Hepatocyte (in vitro differentiated cells): ENCODE measurements around the gene WDR46. TPM values are rescaled to one million over a fixed set of nuclear protein-coding genes. Genes with fewer than 3 reads are reported as not detected.

Experiments used
- DNase-seq: peaks from one replicate; pipeline ENCODE4 v3.0.0-alpha.2; 2016; ENCODE audit warnings: low spot score
- H2AFZ ChIP-seq: fragments of 200-600 bp; sonication (generic); 2 replicates; pipeline ENCODE4 v1.6.0; 2016; ENCODE audit warnings: antibody characterized with exemption, mild to moderate bottlenecking
- H3K27ac ChIP-seq: fragments of 200-600 bp; sonication (generic); 2 replicates; pipeline ENCODE4 v1.5.1; 2016; ENCODE audit warnings: mild to moderate bottlenecking
- H3K27me3 ChIP-seq: fragments of 200-600 bp; sonication (generic); 2 replicates; pipeline ENCODE4 v1.6.1; 2016
- H3K36me3 ChIP-seq: fragments of 200-600 bp; sonication (generic); replicated peaks from 2 replicates; pipeline ENCODE4 v1.5.1; 2016; ENCODE audit warnings: low read depth; ENCODE audit not compliant: insufficient read depth
- H3K4me1 ChIP-seq: fragments of 200-600 bp; sonication (generic); 2 replicates; pipeline ENCODE4 v1.5.1; 2016; ENCODE audit warnings: mild to moderate bottlenecking, moderate library complexity; ENCODE audit not compliant: insufficient read depth
- H3K4me2 ChIP-seq: fragments of 200-600 bp; sonication (generic); 2 replicates; pipeline ENCODE4 v1.6.0; 2016
- H3K4me3 ChIP-seq: fragments of 200-600 bp; sonication (generic); 2 replicates; pipeline ENCODE4 v1.5.1; 2016; ENCODE audit warnings: mild to moderate bottlenecking
- H3K79me2 ChIP-seq: fragments of 200-600 bp; sonication (generic); 2 replicates; pipeline ENCODE4 v1.6.0; 2017; ENCODE audit warnings: mild to moderate bottlenecking
- H3K9me2 ChIP-seq: fragments of 200-600 bp; sonication (generic); replicated peaks from 2 replicates; pipeline ENCODE4 v1.6.0; 2017; ENCODE audit warnings: mild to moderate bottlenecking; ENCODE audit not compliant: insufficient read depth
- H3K9me3 ChIP-seq: fragments of 200-600 bp; sonication (generic); 2 replicates; pipeline ENCODE4 v1.5.1; 2016; ENCODE audit warnings: low read depth, mild to moderate bottlenecking
- H4K20me1 ChIP-seq: fragments of 200-600 bp; sonication (generic); 2 replicates; pipeline ENCODE4 v1.6.0; 2016; ENCODE audit warnings: mild to moderate bottlenecking; ENCODE audit not compliant: insufficient read depth, poor library complexity, severe bottlenecking
- EZH2 ChIP-seq: fragments of 200-600 bp; sonication (generic); IDR thresholded peaks from 2 replicates; pipeline ENCODE4 v1.6.1; 2016; ENCODE audit warnings: antibody characterized with exemption, mild to moderate bottlenecking, borderline replicate concordance
- EZH2phosphoT487 ChIP-seq: fragments of 200-600 bp; sonication (generic); IDR thresholded peaks from one replicate; pipeline ENCODE4 v1.6.1; 2018; ENCODE audit warnings: antibody characterized with exemption, mild to moderate bottlenecking, low read depth, moderate library complexity; ENCODE audit not compliant: unreplicated experiment, severe bottlenecking
- WGBS: methylation state at CpG from one replicate; pipeline ENCODE4 v1.1.6; 2016; ENCODE audit warnings: low lambda C conversion rate; ENCODE audit errors: missing lambda C conversion rate; 5-methylcytosine and 5-hydroxymethylcytosine counted together
- polyA plus RNA-seq: library from polyadenylated mRNA; unstranded; fragments of >200 nt; fragmentation: Nextera tagmentation; extraction: Ambion mirVana; gene quantifications from 2 replicates; pipeline ENCODE4 v1.2.1, GENCODE V29; 2016
- total RNA-seq: library from RNA; depleted of rRNA; stranded (reverse); fragments of >200 nt; gene quantifications from 2 replicates; pipeline ENCODE4 v1.2.3, GENCODE V29; 2014
- TF ChIP-seq, protein P1 (sequence below): fragments of 200-600 bp; sonication (generic); IDR thresholded peaks from 2 replicates; pipeline ENCODE4 v1.5.1; 2016; ENCODE audit warnings: antibody characterized with exemption, mild to moderate bottlenecking; ENCODE audit not compliant: poor library complexity

The WDR46 gene
- total and polyA plus RNA-seq, 2 experiments from 2014 or later, result 51.1 to 84.2 TPM

DNA sequence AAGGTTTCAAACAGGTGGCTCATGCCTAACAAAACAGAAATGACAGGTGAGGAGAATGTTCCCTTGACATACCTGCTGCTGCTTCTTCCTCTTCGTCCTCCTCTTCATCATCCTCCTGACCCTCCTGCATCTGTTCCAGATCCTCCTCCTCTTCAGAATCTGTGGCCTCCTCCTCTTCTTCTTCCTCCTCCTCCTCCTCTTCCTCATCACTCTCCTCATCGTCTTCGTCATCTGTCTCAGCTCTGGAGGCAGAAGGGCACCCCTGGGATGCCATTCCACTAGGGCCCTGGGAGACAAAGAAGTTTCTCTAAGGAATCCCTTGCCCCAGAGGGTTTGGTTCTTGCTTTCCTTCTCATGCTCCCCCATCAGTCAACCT, 30.9 kb upstream of the WDR46 start:
- Histone ChIP-seq H3K9me2 (no peaks in the 10 kb centered on the region), H3K9me3 (no peaks in the 10 kb centered on the region), H3K4me3 (no peak overlapping the region), H3K36me3 (no peaks in the 10 kb centered on the region), H3K27ac (peak overlapping the region; percentile 54), H3K27me3 (no peaks in the 10 kb centered on the region), H2AFZ (no peak overlapping the region), H3K4me1 (peaks cover 21% of the 10 kb centered on the region), H3K4me2 (no peak overlapping the region), H3K79me2 (peaks cover 34% of the 10 kb centered on the region), H4K20me1 (no peaks in the 10 kb centered on the region)
- DNase-seq, result no peak
- WGBS, result 97% methylated on average over 3 of the region's 3 CpGs
- TF ChIP-seq, protein P1, sequence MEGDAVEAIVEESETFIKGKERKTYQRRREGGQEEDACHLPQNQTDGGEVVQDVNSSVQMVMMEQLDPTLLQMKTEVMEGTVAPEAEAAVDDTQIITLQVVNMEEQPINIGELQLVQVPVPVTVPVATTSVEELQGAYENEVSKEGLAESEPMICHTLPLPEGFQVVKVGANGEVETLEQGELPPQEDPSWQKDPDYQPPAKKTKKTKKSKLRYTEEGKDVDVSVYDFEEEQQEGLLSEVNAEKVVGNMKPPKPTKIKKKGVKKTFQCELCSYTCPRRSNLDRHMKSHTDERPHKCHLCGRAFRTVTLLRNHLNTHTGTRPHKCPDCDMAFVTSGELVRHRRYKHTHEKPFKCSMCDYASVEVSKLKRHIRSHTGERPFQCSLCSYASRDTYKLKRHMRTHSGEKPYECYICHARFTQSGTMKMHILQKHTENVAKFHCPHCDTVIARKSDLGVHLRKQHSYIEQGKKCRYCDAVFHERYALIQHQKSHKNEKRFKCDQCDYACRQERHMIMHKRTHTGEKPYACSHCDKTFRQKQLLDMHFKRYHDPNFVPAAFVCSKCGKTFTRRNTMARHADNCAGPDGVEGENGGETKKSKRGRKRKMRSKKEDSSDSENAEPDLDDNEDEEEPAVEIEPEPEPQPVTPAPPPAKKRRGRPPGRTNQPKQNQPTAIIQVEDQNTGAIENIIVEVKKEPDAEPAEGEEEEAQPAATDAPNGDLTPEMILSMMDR, result no peak
- TF ChIP-seq EZH2 (no peak), EZH2phosphoT487 (no peak)

DNA sequence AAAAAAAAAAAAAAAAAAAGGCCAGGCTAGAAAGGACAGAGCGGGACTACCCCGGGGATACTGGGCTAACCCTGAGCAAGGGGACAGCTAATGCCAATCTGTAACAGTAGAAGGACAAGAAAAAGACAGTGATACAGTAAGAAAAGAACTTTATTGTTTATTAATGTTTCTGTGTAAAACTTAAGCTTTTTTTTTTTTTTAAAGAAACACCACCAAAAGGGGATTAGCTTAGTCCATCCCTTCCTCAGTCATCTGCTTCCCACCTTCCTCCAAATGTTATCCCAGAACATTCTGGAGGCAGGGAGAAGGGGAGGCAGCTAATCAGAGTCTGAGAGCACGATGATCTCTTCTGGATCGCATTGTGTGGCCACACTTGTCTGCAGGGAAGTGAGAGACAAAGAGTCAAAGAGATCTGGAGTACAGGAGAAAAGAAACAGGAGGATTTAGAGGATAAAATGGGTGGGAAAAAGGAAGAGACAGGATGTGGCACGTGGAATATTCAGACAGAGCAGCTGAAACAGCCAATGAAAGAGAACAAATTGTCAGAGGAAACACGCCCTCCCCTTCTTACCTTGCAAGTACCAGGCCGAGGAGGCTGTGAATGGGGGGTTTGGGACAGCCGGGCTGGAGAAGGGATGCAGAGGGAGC, 29.5 kb upstream of the WDR46 start:
- no peaks in the 10 kb centered on the region for H3K36me3 ChIP-seq
- H3K4me3 ChIP-seq, result no peak overlapping the region
- no peak for DNase-seq
- WGBS, result 64% methylated on average over 8 of the region's 8 CpGs
- H3K4me2 ChIP-seq, result peak overlapping the region; percentile 71
- H3K9me3 ChIP-seq, result no peaks in the 10 kb centered on the region
- no peaks in the 10 kb centered on the region for H3K9me2 ChIP-seq
- TF ChIP-seq EZH2 (no peak), EZH2phosphoT487 (no peak)
- TF ChIP-seq, protein P1, result no peak
- H3K4me1 ChIP-seq, result peaks cover 15% of the 10 kb centered on the region
- peaks cover 34% of the 10 kb centered on the region for H3K79me2 ChIP-seq
- no peaks in the 10 kb centered on the region for H3K27me3 ChIP-seq
- H2AFZ ChIP-seq, result peak overlapping the region; percentile 12
- H3K27ac ChIP-seq, result peak overlapping the region; percentile 71
- no peaks in the 10 kb centered on the region for H4K20me1 ChIP-seq

DNA sequence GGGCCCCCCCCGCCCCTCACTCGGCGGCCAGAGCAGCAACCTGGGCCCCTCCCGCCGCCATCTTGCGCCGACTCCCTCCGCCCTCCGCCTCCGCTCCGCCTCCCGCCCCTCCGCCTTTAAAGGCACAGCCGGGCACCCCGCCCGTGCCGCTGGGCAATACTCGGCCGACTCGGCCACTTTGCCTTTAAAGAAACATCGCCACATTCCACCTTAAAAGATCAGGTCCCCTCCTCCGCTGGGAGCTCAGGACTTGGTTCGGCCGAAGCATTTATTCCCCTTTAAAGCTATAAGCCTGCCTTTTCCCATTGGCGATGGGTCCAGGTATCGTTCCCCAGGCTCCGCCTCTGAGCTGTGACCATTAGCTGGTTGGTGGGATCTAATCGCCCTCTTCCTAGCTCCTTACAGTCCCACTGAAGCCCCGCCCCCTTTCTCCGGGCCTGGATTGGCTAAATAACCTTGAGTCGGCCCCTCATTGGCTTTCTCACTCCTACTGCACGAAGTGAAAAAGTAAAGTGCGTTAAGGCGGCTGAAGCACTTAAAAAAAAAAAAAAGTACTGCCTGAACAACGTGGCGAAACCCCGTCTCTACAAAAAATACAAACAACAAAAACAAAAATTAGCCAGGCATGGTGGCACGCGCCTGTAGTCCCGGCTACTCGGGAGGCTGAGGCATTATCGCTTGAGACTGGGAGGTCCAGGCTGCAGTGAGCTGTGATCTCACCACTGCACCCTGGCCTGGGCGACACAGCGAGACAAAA, 28.8 kb upstream of the WDR46 start, which contains the start of gene ZBTB22:
TSS of gene ZBTB22 (minus strand) at position 76 of the 757 bp plus-strand sequence. CDS start 828 bp downstream, outside the sequence.
- no peaks in the 10 kb centered on the region for H3K9me2 ChIP-seq
- WGBS, result 2% methylated on average over 38 of the region's 44 CpGs
- peak within 1 kb of the TSS; percentile 78 for H3K4me2 ChIP-seq
- no peak for TF ChIP-seq EZH2phosphoT487
- peaks cover 34% of the 10 kb centered on the region for H3K79me2 ChIP-seq
- no peaks in the 10 kb centered on the region for H4K20me1 ChIP-seq
- H3K36me3 ChIP-seq, result no peaks in the 10 kb centered on the region
- H2AFZ ChIP-seq, result peak within 1 kb of the TSS; percentile 12
- no peaks in the 10 kb centered on the region for H3K27me3 ChIP-seq
- H3K4me1 ChIP-seq, result peaks cover 15% of the 10 kb centered on the region
- peak; percentile 100 for DNase-seq
- no peaks in the 10 kb centered on the region for H3K9me3 ChIP-seq
- peak within 1 kb of the TSS; percentile 24 for H3K4me3 ChIP-seq
- H3K27ac ChIP-seq, result peak within 1 kb of the TSS; percentile 71

DNA sequence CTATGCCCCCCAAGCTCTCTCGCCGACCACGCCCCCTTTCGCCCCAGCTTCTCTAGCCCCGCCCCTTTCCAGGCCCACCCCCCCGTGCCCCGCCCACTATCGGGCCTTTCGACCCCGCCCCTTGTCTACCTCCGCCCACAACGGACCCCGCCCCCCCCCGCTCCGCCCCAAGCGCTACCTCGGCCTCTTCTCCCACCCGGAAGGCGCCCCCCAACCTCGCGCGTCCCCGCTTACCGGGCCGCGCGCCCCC, 28.3 kb upstream of the WDR46 start:
- H3K9me2 ChIP-seq, result no peaks in the 10 kb centered on the region
- H4K20me1 ChIP-seq, result no peaks in the 10 kb centered on the region
- no peaks in the 10 kb centered on the region for H3K36me3 ChIP-seq
- H3K4me1 ChIP-seq, result peaks cover 15% of the 10 kb centered on the region
- H3K27ac ChIP-seq, result peak overlapping the region; percentile 71
- no peak for TF ChIP-seq EZH2
- TF ChIP-seq, protein P1, result no peak
- TF ChIP-seq EZH2phosphoT487, result no peak
- no peak for DNase-seq
- H3K27me3 ChIP-seq, result no peaks in the 10 kb centered on the region
- no peaks in the 10 kb centered on the region for H3K9me3 ChIP-seq
- H3K4me2 ChIP-seq, result peak overlapping the region; percentile 78
- H3K4me3 ChIP-seq, result peak overlapping the region; percentile 24
- WGBS, result 0% methylated on average over 16 of the region's 27 CpGs
- peaks cover 32% of the 10 kb centered on the region for H3K79me2 ChIP-seq
- no peak overlapping the region for H2AFZ ChIP-seq
